Lower leg skin (tissue), 4 donors: Measurements from ENCODE around the gene PLP2. TPM values are rescaled to one million over a fixed set of nuclear protein-coding genes. Genes with fewer than 3 reads are reported as not detected.
A peak's percentile ranks its signal among the peaks of the same experiment; 100 is the strongest.

Experiments
- DNase-seq, 2 donors: peaks; one replicate each; pipeline ENCODE4 v3.0.0-alpha.2; 2019; ENCODE audit warnings: low spot score in 2 of 2
- H3K4me3 ChIP-seq: fragments of 200-600 bp; sonication (generic); 2 replicates; pipeline ENCODE4 v1.5.1; 2017; ENCODE audit warnings: mild to moderate bottlenecking, low read depth; ENCODE audit not compliant: poor library complexity, severe bottlenecking
- CTCF ChIP-seq, 3 donors: fragments of 450-650 bp; IDR thresholded peaks; one replicate each; pipeline ENCODE4 v1.5.1; 2016; ENCODE audit warnings: antibody characterized with exemption in 3 of 3, mild to moderate bottlenecking in 3 of 3, moderate library complexity in 2 of 3
- POLR2A ChIP-seq, 2 donors: fragments of 450-650 bp; IDR thresholded peaks; one replicate each; pipeline ENCODE4 v1.6.1; 2016 to 2017; ENCODE audit warnings: antibody characterized with exemption in 2 of 2, mild to moderate bottlenecking in 1 of 2, moderate library complexity in 1 of 2
- WGBS, 2 donors: methylation state at CpG; one replicate each; pipeline ENCODE4 v1.1.5; 2018; 5-methylcytosine and 5-hydroxymethylcytosine counted together
- intact Hi-C: fragments of 100-400 bp; cut with DNase I; formaldehyde crosslinking; loops from one replicate; pipeline ENCODE4 v1.15.0; 2023; ENCODE audit warnings: low total_unique reads
- total RNA-seq, 4 donors: library from RNA; depleted of rRNA; stranded (reverse); fragments of >200 nt; gene quantifications; one replicate each; pipeline ENCODE4 v1.1.0, GENCODE V29; 2016

The PLP2 gene
- total RNA-seq, 4 donors from 2014 or later, result 126 to 132 (median 130) TPM

GRCh38 chrX:49197543-49198087 lies 25.9 kb downstream of the PLP2 start:
- H3K4me3 ChIP-seq, result no peak overlapping the region
- no peak for DNase-seq
- intact Hi-C loops, result no loop called here
- no peak for TF ChIP-seq POLR2A (IDR thresholded peaks at IDR 0.05)
- TF ChIP-seq CTCF (IDR thresholded peaks at IDR 0.05), result no peak
- 72 to 77% methylated on average over 11 to 13 of the region's 13 CpGs for WGBS, 2 donors

- intact Hi-C loops, result no loop called here
- 10 to 44% methylated on average over 11 to 12 of the region's 12 CpGs for WGBS, 2 donors
- TF ChIP-seq CTCF (IDR thresholded peaks at IDR 0.05) (no peak), POLR2A (IDR thresholded peaks at IDR 0.05) (no peak)
- no peak overlapping the region for H3K4me3 ChIP-seq
- no peak for DNase-seq
These were observed 27.0 kb downstream of the PLP2 start for GRCh38 chrX:49198540-49199314.

GRCh38 chrX:49199315-49199595 lies 27.6 kb downstream of the PLP2 start:
- no peak for DNase-seq
- no peak for TF ChIP-seq CTCF (IDR thresholded peaks at IDR 0.05)
- 9 to 32% methylated on average over 11 of the region's 11 CpGs for WGBS, 2 donors
- H3K4me3 ChIP-seq, result no peak overlapping the region
- intact Hi-C loops, result no loop called here

- intact Hi-C loops, result no loop called here
- no peak for TF ChIP-seq POLR2A (IDR thresholded peaks at IDR 0.05)
- WGBS, 2 donors, result 1 to 42% methylated on average over 15 to 43 of the region's 61 CpGs
- peak; percentile 80 to 97 for DNase-seq
- no peak within 1 kb of the TSS for H3K4me3 ChIP-seq
These were observed 28.4 kb downstream of the PLP2 start, which contains the start of gene SYP for GRCh38 chrX:49199906-49200771. Gene SYP, minus strand, starts transcription at chrX:49200193. Its CDS starts 7 bp downstream, at chrX:49200186.

- DNase-seq, result no peak
- intact Hi-C loops, result no loop called here
- H3K4me3 ChIP-seq, result no peak overlapping the region
- 90 to 94% methylated on average over 2 of the region's 2 CpGs for WGBS, 2 donors
- TF ChIP-seq POLR2A (IDR thresholded peaks at IDR 0.05), result no peak
- TF ChIP-seq CTCF (IDR thresholded peaks at IDR 0.05), result no peak
These were observed 30.3 kb downstream of the PLP2 start for GRCh38 chrX:49202022-49202421.

GRCh38 chrX:49203536-49203935 lies 31.8 kb downstream of the PLP2 start:
- H3K4me3 ChIP-seq, result no peak overlapping the region
- DNase-seq, result no peak
- WGBS, 2 donors, result 52 to 71% methylated on average over 3 of the region's 3 CpGs
- TF ChIP-seq POLR2A (IDR thresholded peaks at IDR 0.05) (no peak), CTCF (IDR thresholded peaks at IDR 0.05) (no peak)
- intact Hi-C loops, result no loop called here
